HG02588 (cell line): ENCODE measurements around the gene PDE9A.

Source experiments
- ATAC-seq: cut with Tn5 transposase; IDR thresholded peaks from one replicate; pipeline ENCODE4 v1.9.1; 2021; ENCODE audit warnings: mild to moderate bottlenecking, moderate library complexity; ENCODE audit not compliant: unreplicated experiment

The PDE9A gene

DNA sequence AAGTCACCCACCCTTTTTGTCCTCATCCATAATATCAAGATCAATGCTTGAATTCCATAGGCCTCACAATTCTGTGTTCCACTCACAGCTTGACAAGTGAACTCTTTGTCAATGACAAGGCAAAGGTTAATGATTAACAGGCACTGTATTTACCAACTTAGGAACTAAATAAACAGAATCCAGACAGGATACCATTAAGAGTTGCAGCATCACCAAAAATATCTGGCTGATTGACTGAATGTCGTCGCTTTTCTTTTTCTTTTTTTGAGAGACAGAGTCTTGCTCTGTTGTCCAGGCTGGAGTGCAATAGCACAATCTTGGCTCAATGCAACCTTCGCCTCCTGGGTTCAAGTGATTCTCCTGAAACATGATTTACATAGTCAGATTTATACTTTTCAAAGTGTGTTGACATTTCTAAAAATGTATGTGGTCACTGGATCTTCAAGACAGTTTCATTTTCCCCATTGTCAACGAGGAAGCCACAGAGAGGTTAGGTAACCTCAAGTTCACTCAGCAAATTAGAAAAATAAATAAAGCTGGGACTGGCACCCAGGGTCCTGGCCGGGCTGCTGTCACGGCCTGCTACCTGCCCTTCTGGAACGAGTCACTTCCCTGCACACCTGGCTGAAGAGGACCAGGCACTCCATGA is 81.0 kb downstream of the PDE9A start:
- ATAC-seq: no peak

DNA sequence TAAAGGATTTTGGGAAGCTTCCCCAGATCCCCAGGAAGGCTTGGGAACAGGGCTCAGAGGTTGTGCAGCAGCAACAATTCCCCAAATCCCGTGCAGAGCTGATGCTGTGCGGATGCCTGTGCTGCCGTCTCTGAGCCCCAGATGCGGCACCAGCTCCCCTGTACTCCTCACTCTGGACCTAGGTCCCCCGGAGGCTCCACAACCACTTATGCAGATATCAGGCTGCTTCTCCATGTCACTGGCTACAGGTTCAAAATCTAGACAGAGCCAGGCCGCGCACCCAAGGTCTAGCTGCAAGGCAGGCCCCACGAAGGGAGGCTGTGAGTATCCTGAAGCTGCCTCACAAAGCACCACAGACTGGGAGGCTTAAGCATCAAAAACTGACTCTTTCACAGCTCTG is 81.6 kb downstream of the PDE9A start:
- ATAC-seq: no peak

DNA sequence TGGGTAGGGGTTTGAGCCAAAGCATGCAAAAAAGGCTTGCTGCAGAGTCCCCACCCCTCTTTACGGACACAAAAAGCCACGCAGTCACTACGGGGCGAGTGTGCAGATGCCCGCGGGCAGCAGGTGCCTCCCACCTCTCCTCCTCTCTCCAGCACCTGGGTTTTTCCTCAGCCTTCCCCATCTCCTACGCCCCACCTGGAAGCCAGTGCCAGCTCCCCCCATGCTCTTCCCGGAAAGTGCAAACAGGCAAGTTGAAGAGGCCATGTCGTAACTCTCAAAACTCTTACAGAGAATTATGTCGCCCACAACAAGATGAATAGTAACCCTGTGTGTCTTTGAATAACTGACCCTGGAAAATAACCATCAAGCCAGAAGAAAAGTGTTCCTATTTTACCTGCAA is 82.5 kb downstream of the PDE9A start:
- no peak for ATAC-seq

DNA sequence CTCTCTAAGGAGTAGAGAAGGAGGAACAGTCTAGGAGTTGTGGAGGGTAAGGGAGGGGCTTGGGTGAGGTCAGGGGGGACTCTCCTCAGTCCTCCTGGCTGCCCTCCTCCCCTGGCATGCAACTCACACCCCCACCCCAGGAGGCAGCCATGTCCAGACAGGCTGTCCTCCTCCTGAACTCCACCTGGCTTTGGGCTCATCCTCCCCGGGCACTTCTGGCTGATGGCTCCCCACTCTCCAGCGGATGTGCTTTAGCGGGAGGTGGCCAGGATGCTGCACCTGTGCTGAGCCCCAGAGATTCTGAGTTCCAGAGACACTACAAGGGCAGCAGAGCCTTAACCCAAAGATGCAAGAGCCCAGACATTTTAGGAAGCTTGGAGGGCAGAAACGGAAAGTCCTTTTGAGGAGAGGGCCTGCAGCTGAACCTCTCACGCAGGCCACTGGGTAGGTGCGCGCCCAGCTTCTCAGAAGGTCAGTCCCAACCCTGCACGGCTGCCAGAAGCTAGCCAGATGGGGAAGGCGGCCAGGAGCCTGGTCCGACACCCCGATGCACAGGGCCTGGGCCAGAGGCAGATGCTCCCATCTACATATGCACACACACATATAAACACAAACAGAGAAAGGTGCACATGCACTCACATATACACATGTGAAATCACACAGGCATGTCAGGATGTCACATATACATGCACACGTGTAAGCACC is 83.4 kb downstream of the PDE9A start:
- no peak for ATAC-seq

DNA sequence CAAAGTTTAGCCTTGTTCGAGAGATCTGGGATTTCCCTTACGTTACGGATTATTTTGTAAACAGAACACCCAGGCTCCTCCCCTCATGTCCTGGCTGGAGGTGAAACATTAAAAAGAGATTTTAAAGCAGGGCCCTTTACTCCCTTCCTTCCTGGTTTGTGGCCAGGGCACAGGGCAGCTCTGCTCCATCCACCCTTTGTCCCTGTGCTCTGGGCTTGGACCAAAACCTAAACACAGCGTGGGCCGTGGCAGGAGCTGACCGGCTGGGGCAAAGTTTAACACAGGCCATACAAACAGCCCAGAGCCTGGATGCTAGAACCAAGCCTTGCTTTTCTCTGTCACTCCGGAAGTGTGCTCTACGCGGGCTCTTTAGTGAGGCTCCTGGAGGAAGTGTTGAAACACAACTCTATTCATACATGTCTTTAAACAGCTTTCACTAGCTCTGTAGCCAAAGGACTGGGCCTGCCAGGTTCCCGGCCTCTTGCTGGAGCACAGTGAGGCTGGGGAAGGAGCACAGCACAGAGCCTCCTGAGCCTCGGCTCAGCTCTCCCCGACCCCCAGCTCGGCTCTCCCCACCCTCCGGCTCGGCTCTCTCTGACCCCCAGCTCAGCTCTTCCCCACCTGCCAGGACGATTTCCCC is 84.7 kb downstream of the PDE9A start:
- ATAC-seq: no peak

DNA sequence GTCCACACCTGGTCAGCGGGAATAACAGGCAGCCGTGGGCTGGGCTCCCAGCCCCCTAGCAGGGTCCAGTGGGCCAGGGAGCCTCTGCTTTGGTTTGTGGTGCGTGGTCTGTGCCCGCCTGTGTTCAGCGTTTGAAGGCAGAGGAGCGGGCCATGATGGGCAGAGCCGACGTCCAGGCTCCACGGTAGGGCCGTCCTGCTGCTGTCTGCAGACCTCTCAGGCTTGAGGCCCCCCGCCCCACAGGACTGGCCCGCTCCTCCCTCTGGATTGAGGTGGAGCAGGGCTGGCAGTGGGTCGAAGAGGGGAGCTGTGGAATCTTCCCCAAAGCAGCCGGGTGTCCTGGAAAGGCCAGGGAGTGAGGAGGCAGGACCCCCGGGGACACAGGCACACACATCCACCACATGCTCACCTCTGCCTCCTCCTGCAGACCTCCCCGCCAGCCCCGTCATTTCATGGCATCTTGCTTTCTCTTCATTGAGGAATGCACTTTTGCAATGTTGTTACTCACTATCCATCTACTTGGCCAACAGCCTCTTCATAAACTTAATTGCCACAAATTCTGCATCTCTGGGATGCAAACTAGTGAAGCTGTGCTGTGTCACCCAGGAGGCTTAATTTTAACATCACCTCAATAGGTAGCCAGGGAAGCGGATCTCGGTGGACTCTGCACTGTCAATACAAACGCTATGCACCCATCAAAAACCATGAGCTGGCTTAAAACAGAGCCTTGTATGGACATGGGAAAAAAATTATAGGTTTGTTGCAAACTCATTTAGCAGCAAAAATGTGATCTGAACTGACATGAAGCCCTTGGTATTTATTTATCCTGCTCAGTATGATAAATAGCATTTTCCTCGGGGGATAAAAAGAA is 85.9 kb downstream of the PDE9A start:
- no peak for ATAC-seq

DNA sequence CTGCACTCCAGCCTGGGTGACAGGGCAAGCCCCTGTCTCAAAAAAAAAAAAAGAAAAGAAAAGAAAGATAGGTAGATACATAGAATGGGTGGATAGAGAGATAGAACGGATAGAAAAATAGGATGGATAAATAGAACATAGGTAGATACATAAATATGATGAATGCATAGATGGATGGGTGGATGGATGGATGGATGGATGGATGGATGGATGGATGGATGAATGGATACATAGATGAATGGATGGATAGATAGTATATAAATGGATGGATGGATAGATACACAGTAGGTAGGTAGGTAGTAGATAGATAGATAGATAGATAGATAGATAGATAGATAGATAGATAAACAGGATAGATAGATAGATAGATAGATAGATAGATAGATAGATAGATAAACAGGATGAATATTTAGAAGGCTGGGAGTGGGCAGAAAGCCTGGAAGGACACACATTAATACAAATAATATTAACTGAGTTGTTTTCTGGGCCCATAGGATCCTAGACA is 87.0 kb downstream of the PDE9A start:
- ATAC-seq: no peak

DNA sequence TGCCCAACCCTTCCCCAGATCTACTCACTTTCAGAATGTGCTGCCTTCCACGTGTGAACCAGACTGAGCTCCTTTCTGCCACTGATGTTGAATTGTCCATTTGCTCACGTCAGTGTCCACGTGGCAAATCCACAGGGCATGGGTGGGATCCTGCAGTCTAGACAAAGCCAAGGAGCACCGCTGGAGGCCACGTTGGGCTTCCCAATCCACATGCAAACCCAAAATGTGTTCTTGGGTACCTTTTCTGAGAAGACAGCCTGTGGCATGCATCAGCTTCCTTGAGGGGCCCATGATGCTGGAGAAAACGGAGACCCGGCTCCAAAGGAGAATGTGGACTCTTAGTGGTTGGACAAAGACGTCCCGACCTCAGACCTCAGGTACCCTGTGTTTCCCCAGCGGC is 87.6 kb downstream of the PDE9A start:
- no peak for ATAC-seq

DNA sequence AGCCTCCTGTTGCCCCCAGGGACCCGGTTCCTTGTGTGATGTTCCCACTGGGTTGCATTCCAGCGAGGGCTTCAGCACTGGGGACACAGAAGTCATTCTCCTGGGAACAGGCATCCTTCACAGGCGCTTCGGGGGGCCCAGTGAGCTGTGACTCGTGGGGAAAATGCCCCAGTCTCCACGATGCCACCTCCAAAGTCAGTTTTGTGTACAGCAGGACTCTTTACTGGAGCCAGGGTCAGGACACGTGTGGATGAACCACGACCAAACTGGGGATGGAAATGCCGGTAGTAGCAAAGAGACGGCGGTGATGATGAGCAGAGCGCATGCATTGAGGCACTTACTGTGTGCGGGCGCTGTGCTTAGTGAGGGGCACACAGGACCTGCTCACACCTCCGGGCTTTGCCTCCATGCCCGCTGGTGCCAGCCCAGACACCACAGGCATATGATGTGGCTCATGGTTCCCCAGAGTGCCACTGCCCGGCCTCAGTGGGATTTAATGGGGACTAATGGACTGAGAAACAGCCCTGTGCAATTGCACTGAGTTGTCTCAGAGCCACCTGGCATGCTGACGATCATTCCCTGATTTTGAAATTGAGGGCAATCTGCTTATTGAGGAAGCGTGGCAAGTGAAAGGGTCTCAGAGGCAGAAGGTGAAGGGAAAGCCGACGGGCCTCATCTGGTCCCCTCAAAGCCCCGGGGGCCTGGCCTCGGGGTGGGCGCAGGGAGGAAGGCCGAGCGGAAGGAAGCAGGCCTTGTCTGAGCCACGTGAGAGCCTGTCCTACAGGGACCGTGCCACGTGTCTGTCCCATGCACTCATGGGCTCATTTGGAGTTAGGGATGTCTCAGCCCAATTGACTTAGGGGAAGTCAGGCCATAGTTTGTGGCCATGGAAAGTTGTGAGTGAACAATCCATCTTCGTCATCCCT is 91.4 kb downstream of the PDE9A start:
- no peak for ATAC-seq

DNA sequence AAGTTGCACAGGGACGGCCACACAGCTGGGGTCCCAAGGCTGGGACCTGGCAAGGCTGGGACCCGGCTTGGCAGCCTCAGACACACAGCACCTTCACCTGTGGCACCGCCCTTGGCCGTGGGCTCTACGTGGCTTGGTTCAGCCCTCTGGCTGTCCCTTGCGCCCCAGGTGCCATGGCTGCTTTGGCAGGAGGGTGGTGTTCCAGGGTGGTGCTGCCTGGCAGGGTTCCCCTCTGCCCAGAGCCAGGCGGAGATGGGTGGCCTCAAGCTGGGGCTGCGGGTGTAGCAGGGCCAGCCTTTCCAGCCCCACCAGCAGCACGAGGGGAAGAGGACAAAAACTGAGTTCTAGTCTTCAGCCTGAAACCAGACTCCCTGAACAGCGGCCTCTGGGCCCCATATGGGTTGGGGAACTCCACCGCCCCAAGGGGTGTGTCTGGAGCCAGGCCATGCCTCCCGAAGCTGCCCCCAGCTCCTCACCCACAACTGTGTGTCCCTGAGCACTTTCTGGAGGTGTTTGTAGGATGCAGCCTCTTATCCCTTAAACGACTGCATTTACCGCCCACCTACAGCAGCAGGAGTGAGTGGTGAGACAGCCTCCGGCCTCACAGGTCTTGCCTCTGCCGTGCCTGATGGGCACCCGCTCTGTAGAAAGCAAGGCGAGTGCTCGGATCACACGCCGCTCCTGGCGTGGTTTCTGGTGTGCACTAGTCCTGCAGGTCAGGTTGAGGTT is 92.3 kb downstream of the PDE9A start:
- ATAC-seq: no peak

DNA sequence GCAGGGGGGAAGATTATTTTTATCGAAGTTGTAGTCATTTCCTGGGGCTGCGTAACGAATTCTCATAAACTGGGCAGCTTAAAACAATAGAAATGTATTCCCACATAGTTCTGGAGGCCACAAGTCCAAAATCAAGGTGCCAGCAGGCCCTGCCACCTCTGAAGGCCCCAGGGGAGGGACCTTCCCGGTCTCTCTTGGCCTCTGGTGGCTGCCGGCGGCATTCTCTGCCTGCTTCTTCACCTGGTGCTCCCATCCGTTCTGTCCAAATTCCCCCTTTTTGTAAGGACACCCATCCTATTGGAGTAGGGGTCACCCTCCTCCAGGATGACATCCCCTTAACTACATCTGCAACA is 92.8 kb downstream of the PDE9A start:
- no peak for ATAC-seq

DNA sequence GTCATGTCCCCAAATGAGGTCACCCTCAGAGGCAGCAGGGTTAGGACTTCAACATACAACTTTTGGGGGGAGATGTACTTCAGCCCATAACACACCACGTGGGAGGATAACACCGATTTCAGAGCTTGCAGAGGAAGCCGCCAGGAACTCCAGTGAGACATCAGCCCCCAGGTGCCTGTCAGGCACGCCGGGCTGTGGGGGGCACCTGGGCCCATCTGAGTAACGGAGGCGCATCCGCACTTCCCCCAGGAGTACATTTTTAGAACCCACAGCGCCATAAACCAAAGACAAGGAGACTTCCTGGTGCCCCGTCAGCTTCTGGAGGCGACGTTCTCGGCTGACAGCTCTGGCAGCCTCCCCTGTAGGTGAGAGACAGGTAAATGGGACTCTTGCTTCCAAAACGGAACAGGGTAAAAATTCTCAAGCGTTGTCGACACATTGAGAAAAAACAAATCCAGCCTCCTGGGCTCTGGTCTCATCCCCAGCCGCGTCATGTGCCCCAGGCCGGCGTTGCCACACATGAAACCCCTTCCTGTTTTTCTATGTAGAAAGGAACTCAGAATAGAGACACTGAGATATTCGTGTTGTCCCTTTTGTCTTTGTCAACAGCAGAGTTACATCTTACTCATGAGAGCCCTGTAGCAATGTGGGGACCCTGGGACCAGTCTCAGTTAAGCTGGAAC is 93.3 kb downstream of the PDE9A start:
- ATAC-seq: no peak

DNA sequence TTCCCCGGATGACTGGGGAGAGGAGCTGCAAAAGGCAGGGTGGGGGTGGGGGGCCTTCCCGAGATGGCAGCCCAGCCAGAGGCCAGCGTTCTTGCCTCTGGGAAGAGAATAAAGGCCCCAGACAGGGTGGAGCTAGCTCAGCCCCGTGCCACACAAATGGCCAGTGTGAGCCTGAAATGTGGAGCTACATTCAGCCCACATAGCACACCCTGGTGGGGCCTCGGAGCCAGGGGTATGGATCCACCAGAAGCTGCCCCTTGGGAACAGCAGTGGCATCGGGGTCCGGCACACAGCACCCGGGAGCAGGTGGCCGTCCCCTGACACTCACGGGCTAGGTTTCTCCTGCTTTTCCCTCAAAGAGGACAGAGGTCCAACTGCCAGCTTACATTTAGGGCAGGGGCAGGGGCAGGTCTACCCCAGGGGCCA is 93.9 kb downstream of the PDE9A start:
- no peak for ATAC-seq

DNA sequence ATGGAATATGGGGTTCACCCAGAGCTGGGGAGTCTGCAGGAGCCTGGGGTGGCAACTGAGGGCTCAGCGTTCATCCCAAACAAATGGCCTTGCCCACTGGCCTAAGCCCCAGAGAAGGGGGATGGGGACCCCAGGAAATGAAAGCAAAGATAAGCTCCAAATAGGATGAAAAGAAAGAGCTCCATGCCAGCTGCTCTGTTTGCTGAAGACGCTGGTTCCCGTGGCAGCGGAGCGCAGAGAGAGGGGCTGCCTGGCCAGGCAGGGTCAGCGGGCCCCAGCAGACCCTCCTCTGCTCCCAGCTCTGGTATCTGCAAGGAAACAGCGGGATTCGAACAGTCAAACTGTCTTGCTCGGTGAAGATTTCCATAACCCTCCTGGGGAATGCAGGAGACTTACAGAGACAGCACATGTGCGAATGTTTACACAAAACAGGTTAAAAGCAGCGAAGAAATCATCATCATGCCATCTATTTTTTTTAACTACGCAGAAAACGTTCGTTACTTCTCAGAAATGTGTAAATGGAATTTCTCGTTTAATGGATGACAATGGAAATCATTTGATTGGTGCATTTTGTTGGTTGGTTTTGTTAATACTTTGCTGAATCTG is 94.4 kb downstream of the PDE9A start:
- no peak for ATAC-seq

DNA sequence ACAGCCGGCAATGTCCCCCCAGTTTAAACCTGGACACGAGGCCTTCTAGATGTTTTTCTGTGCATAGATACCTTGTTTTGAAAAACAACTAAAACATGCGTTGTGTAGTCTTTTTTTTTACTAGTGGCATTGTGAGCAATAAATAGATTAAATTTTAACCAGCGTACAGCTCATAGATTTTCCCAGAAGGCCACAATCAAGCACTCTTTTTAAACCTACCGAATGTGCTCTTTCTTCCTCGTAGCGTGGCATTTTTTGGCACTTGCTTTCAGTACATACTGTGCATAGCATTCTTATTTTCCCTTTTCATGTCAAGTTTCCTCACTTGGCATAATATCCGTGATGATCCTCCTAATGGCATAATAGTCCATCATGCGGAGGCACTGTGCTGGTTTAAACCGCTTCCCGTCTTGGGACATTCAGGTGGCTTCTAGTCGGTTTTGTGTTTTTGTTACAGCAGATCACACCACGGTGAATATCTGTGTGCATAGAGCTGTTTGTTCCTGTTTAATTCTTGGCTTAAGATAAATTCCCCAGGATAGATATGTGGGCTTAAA is 95.3 kb downstream of the PDE9A start:
- ATAC-seq: no peak

DNA sequence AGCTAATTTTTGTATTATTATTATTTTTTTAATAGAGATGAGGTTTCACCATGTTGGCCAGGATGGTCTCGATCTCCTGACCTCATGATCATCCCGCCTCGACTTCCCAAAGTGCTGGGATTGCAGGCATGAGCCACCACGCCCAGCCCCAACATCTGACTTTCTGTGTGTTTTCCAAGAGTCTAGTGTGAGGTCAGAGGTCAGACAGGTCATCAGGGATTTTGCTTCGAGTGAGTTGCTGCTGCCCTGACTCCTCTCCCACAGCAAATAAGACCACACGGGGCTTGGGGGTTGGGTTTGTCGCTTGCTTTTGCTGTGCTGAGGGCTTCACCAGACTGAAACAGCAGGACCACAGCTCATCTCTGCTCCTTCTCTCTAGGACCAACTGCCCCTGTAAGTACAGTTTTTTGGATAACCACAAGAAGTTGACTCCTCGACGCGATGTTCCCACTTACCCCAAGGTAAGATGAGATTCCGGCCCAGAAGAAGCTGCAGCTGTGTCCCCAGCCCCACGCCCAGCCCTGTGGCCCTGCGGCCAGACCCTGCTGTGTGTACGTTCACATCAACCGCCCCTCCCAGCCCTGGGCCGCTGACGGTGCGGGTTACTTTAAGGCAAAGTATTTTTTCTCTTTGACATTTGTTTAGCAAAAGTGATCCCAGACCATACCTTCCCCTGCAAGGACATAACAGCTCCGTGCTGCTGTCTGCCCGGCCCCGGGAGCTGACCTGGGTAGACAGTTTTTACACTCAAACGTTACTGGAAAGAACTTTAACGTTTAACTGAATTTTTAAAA is 97.5 kb downstream of the PDE9A start:
- ATAC-seq: no peak

DNA sequence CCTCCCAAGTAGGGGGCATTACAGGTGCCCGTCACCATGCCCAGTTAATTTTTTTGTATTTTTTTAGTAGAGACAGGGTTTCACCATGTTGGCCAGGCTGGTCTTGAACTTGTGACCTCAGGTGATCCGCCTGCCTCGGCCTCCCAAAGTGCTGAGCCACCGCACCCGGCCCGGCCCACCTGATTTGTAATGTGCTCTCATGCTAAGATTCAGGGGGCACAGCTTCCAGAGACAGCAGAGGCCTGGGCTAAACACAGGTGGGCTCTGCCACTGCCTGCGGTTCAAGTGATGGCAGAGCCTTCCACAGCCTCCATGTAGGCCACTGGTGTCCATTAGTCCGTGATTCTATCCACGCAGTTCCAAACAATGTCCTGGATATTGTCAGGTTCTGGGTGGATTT is 98.4 kb downstream of the PDE9A start:
- ATAC-seq: no peak
